Cardiac fibroblast (primary cell): ENCODE data around the gene SETBP1.

Experiments
- DNase-seq, 2 donors: peaks; one replicate each; pipeline versions ENCODE4 v3.0.0 to v3.0.0-alpha.2; 2010; ENCODE audit warnings: low read depth in 2 of 2
- H3K4me3 ChIP-seq, 2 donors: replicated peaks in 1 of 2; 1 replicate in 1 of 2; 2 replicates in 1 of 2; pipeline ENCODE4 v1.5.1; 2011; ENCODE audit warnings: low read depth in 2 of 2, low read length in 2 of 2, mild to moderate bottlenecking in 2 of 2, moderate library complexity in 1 of 2
- CTCF ChIP-seq: IDR thresholded peaks from one replicate; pipeline ENCODE4 v1.5.1; 2011; ENCODE audit warnings: low read depth, mild to moderate bottlenecking, low read length, inconsistent platforms

SETBP1 gene

GRCh38 chr18:44828080-44828479 is 147.4 kb downstream of the SETBP1 start:
- no peak overlapping the region for H3K4me3 ChIP-seq
- no peak for DNase-seq
- TF ChIP-seq CTCF: no peak

GRCh38 chr18:44830581-44830980 is 149.9 kb downstream of the SETBP1 start:
- TF ChIP-seq CTCF: no peak
- DNase-seq: no peak
- no peak overlapping the region for H3K4me3 ChIP-seq

GRCh38 chr18:44833786-44834185 is 153.1 kb downstream of the SETBP1 start:
- no peak overlapping the region for H3K4me3 ChIP-seq
- no peak for DNase-seq
- TF ChIP-seq CTCF: no peak

GRCh38 chr18:44834867-44835469 is 154.3 kb downstream of the SETBP1 start:
- H3K4me3 ChIP-seq: no peak overlapping the region
- TF ChIP-seq CTCF: no peak
- no peak for DNase-seq

- no peak for TF ChIP-seq CTCF
- no peak for DNase-seq
- H3K4me3 ChIP-seq: no peak overlapping the region
Observed at GRCh38 chr18:44835703-44836102, 155.0 kb downstream of the SETBP1 start.

GRCh38 chr18:44836263-44836662 is 155.6 kb downstream of the SETBP1 start:
- H3K4me3 ChIP-seq: no peak overlapping the region
- TF ChIP-seq CTCF: no peak
- no peak for DNase-seq
